ENCODE measurements around the gene LAPTM5. TPM values are rescaled to one million over a fixed set of nuclear protein-coding genes. Genes with fewer than 3 reads are reported as not detected.
"Not testable (repeated sequence)": the region's sequence is repeated elsewhere in the genome, so short reads cannot be mapped to it uniquely, and the experiment has no call there.

LAPTM5 gene
- total RNA-seq, 3 donors from 2014 or later, result 41.3 to 130 (median 70.1) TPM

DNA sequence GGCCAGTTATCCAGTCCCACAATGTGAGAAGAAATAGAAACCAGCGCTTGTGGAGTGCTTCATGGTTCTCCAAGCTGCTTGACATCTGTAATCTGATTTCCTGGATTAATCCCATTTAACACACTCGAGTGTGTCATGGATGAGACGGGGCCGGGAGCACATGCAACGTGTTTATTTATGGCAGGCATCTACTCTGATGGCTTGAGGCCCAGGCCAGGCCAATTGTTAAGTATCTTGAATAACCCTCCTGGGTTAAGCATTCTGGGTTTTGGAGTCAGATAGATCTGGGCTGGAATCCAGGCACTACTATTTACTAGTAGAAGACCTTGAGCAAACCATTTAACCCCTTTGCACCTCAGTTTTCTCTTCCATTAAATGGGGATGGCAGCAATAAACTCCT lies 37.5 kb upstream of the LAPTM5 start:
- no peaks in the 10 kb centered on the region for H3K27me3 ChIP-seq
- peaks cover 8% of the 10 kb centered on the region in 2 donors for H3K4me1 ChIP-seq
- H3K4me3 ChIP-seq, result no peak overlapping the region
- DNase-seq (ENCODE audit: low spot score in 2 of 2), result no peak
- no peak overlapping the region for H3K27ac ChIP-seq
- no peaks in the 10 kb centered on the region for H3K9me3 ChIP-seq
- intact Hi-C loops (cut with DNase I; ENCODE audit: low total_unique reads), result no loop called here
- H3K36me3 ChIP-seq, result no peaks in the 10 kb centered on the region
- TF ChIP-seq POLR2AphosphoS5 (IDR thresholded peaks at IDR 0.05), result no peak

DNA sequence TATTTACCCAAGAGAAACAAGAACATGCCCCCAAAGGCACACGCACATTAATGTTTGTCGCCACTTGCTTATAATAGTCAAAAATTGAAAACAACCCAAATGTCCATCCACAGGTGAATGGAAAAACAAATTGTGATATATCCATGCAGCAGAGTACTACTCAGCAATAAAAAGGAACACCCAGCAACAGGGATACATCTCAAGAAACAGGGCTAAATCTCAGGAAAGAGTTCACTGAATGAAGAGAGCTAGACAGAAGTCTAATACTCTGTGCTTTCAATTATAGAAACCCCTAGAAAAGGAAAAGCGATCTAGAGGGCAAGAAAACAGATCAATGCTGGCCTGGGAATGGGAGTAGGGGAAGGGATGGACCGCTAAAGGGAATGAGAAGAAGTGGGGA lies 36.7 kb upstream of the LAPTM5 start:
- no peak for DNase-seq (ENCODE audit: low spot score in 2 of 2)
- no peaks in the 10 kb centered on the region for H3K27me3 ChIP-seq
- no peaks in the 10 kb centered on the region for H3K9me3 ChIP-seq
- no peak for TF ChIP-seq POLR2A (IDR thresholded peaks at IDR 0.05)
- no peak for TF ChIP-seq POLR2AphosphoS5 (IDR thresholded peaks at IDR 0.05)
- TF ChIP-seq, protein P1, sequence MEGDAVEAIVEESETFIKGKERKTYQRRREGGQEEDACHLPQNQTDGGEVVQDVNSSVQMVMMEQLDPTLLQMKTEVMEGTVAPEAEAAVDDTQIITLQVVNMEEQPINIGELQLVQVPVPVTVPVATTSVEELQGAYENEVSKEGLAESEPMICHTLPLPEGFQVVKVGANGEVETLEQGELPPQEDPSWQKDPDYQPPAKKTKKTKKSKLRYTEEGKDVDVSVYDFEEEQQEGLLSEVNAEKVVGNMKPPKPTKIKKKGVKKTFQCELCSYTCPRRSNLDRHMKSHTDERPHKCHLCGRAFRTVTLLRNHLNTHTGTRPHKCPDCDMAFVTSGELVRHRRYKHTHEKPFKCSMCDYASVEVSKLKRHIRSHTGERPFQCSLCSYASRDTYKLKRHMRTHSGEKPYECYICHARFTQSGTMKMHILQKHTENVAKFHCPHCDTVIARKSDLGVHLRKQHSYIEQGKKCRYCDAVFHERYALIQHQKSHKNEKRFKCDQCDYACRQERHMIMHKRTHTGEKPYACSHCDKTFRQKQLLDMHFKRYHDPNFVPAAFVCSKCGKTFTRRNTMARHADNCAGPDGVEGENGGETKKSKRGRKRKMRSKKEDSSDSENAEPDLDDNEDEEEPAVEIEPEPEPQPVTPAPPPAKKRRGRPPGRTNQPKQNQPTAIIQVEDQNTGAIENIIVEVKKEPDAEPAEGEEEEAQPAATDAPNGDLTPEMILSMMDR (IDR thresholded peaks at IDR 0.05), result no peak
- no peak overlapping the region for H3K4me3 ChIP-seq
- H3K4me1 ChIP-seq, result peaks cover 8% of the 10 kb centered on the region in 2 donors
- no peak overlapping the region for H3K27ac ChIP-seq
- intact Hi-C loops (cut with DNase I; ENCODE audit: low total_unique reads), result no loop called here
- H3K36me3 ChIP-seq, result no peaks in the 10 kb centered on the region

DNA sequence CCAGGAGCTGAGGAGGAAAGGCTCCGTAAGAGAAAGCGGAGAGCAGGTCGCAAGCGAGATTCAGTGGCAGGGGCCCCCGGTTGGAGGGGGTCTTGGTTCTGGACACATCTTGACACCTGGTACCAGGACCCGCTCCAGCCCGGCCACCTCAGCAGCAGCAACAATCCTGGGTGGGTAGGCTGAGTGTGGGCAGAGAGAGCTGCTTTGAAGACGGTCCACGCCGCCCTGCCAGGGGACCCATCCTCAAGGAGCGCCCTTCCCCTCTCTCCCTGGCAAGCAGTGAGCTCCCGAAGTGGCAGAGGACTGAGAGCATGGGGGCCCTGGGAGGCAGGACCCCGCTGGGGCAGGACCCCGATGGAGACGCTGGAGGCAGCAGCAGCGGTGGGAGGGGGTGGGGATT lies 35.6 kb upstream of the LAPTM5 start:
- Histone ChIP-seq H3K4me3 (no peak overlapping the region), H3K27me3 (no peaks in the 10 kb centered on the region), H3K27ac (no peak overlapping the region), H3K4me1 (peaks cover under 1 to 4% of the 10 kb centered on the region in 2 donors), H3K36me3 (no peaks in the 10 kb centered on the region), H3K9me3 (no peaks in the 10 kb centered on the region)
- no peak for DNase-seq (ENCODE audit: low spot score in 2 of 2)
- intact Hi-C loops (cut with DNase I; ENCODE audit: low total_unique reads), result no loop called here
- TF ChIP-seq POLR2AphosphoS5 (IDR thresholded peaks at IDR 0.05) (no peak), POLR2A (IDR thresholded peaks at IDR 0.05) (no peak)
- TF ChIP-seq, protein P1 (IDR thresholded peaks at IDR 0.05), result no peak

DNA sequence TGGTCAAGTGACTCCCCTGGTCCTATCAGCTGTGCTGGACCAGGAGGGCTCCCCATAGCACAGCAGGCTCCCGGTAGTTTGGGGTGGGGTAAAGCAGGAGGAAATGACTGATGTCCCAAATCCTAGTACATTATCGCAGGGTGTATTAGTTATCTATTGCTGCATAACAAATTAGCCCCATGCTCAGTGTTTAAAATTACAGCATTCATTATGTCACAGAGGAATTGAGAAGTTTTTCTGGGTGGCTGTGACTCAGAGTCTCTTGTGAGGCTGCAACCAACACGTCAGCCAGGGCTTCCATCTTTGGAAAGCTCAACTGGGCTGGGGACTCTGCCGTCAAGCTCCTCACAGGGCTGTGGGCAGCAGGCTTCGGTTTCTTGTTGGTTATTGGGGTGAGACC lies 34.3 kb upstream of the LAPTM5 start:
- Histone ChIP-seq H3K4me3 (no peak overlapping the region), H3K27me3 (no peaks in the 10 kb centered on the region), H3K4me1 (no peaks in the 10 kb centered on the region), H3K9me3 (no peaks in the 10 kb centered on the region), H3K36me3 (no peaks in the 10 kb centered on the region), H3K27ac (no peak overlapping the region)
- TF ChIP-seq POLR2AphosphoS5 (IDR thresholded peaks at IDR 0.05), result no peak
- no peak for DNase-seq (ENCODE audit: low spot score in 2 of 2)
- intact Hi-C loops (cut with DNase I; ENCODE audit: low total_unique reads), result no loop called here

DNA sequence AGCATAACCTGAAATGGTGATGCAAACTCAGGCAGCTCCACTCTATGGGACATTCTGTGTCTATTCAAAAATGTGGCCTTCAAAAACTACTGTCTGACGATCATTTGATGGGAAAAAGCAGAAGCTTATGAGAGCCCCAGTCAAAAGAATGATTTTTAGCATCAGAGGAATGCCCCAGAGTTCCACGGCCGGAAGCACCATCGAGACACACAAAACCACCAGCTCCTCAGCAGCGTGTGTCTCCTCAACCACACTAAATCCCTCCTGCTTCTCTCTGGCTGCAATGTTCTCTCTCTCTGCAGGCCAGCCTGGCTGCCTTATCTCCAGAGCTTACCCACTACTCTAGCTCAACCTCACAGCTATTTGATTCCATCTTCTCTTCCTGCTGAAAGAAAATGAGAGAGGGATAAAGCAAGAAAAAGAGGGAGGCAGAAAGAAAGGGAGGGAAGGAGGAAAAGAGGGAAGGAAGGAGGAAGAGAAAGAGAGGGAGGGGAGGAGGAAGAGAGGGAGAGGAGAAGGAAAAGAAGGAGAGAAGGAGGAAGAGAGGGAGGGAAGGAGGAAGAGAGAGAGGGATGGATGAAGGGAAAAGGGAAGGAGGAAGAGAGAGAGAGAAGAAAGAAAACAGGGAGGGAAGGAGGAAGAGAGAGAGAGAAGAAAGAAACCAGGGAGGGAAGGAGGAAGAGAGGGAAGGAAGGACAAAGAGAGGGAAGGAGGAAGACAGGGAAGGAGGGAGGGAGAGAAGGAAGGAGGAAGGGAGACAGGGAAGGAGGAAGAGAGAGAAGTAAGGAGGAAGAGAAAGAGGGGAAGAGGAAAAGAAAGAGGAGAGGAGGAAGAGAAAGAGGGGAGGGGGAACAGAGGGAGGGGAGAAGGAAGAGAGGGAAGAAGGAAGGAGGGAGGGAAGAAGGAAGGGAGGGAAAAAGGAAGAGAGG lies 33.5 kb upstream of the LAPTM5 start:
- Histone ChIP-seq H3K27me3 (no peaks in the 10 kb centered on the region), H3K4me3 (no peak overlapping the region), H3K36me3 (no peaks in the 10 kb centered on the region), H3K4me1 (no peaks in the 10 kb centered on the region), H3K27ac (no peak overlapping the region), H3K9me3 (no peaks in the 10 kb centered on the region)
- intact Hi-C loops (cut with DNase I; ENCODE audit: low total_unique reads), result no loop called here
- TF ChIP-seq, protein P1 (IDR thresholded peaks at IDR 0.05), result no peak
- TF ChIP-seq POLR2AphosphoS5 (IDR thresholded peaks at IDR 0.05), result no peak
- no peak for TF ChIP-seq POLR2A (IDR thresholded peaks at IDR 0.05)
- no peak for DNase-seq (ENCODE audit: low spot score in 2 of 2)

DNA sequence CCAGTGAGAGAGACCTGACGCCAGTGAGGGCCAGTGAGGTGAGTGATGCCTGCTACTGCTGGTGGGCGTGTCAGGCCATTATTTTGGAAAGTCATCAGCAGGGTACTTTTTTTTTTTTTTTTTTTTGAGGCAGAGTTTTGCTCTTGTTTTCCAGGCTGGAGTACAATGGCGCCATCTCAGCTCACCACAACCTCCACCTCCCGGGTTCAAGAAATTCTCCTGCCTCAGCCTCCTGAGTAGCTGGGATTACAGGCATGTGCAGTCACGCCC lies 32.6 kb upstream of the LAPTM5 start:
- H3K4me1 ChIP-seq; intact Hi-C loops (cut with DNase I; ENCODE audit: low total_unique reads); H3K9me3 ChIP-seq; H3K27me3 ChIP-seq; H3K4me3 ChIP-seq; H3K27ac ChIP-seq; DNase-seq (ENCODE audit: low spot score in 2 of 2); H3K36me3 ChIP-seq: not testable (repeated sequence)
